Measurements from ENCODE around the gene KMT5C.

Gene KMT5C

GRCh38 chr19:55365964-55366363 is 26.3 kb downstream of the KMT5C start:
- DNase-seq, result no peak
- H3K4me1 ChIP-seq, result peaks cover 4% of the 10 kb centered on the region; the same call in 1 of the 2 replicates
- H3K27me3 ChIP-seq, result peaks cover 17% of the 10 kb centered on the region
- no peak overlapping the region for H3K4me3 ChIP-seq (ENCODE audit: low read depth, low read length)
- no peaks in the 10 kb centered on the region for H3K36me3 ChIP-seq
- no peaks in the 10 kb centered on the region for H3K9me3 ChIP-seq
- no peak for TF ChIP-seq CTCF (IDR thresholded peaks at IDR 0.05; ENCODE audit: low read depth, low read length)

GRCh38 chr19:55366790-55367189 is 27.1 kb downstream of the KMT5C start:
- TF ChIP-seq CTCF (IDR thresholded peaks at IDR 0.05; ENCODE audit: low read depth, low read length), result no peak
- Histone ChIP-seq H3K4me3 (ENCODE audit: low read depth, low read length) (no peak overlapping the region), H3K36me3 (no peaks in the 10 kb centered on the region), H3K27me3 (peaks cover 19% of the 10 kb centered on the region), H3K4me1 (peaks cover 4% of the 10 kb centered on the region; the same call in 1 of the 2 replicates), H3K9me3 (no peaks in the 10 kb centered on the region)
- DNase-seq, result no peak

GRCh38 chr19:55368106-55368505 is 28.4 kb downstream of the KMT5C start:
- no peaks in the 10 kb centered on the region for H3K36me3 ChIP-seq
- no peak for DNase-seq
- peaks cover 9% of the 10 kb centered on the region for H3K4me1 ChIP-seq
- no peak for TF ChIP-seq CTCF (IDR thresholded peaks at IDR 0.05; ENCODE audit: low read depth, low read length)
- H3K9me3 ChIP-seq, result no peaks in the 10 kb centered on the region
- H3K4me3 ChIP-seq (ENCODE audit: low read depth, low read length), result no peak overlapping the region
- peaks cover 19% of the 10 kb centered on the region for H3K27me3 ChIP-seq

GRCh38 chr19:55368701-55369563 is 29.3 kb downstream of the KMT5C start:
- H3K4me3 ChIP-seq (ENCODE audit: low read depth, low read length), result peak overlapping the region; percentile 26
- no peaks in the 10 kb centered on the region for H3K9me3 ChIP-seq
- H3K27me3 ChIP-seq, result peaks cover 19% of the 10 kb centered on the region
- DNase-seq, result no peak
- TF ChIP-seq CTCF (IDR thresholded peaks at IDR 0.05; ENCODE audit: low read depth, low read length), result no peak
- H3K4me1 ChIP-seq, result peaks cover 9% of the 10 kb centered on the region
- no peaks in the 10 kb centered on the region for H3K36me3 ChIP-seq

- no peaks in the 10 kb centered on the region for H3K9me3 ChIP-seq
- peaks cover 19% of the 10 kb centered on the region for H3K27me3 ChIP-seq
- H3K4me1 ChIP-seq, result peaks cover 9% of the 10 kb centered on the region
- no peaks in the 10 kb centered on the region for H3K36me3 ChIP-seq
- peak; percentile 85 for DNase-seq
- no peak for TF ChIP-seq CTCF (IDR thresholded peaks at IDR 0.05; ENCODE audit: low read depth, low read length)
- peak overlapping the region; percentile 46 for H3K4me3 ChIP-seq (ENCODE audit: low read depth, low read length)
Observed at GRCh38 chr19:55369653-55370304, 30.1 kb downstream of the KMT5C start.
